Measurements from ENCODE around the gene KANSL1. TPM values are rescaled to one million over a fixed set of nuclear protein-coding genes. Genes with fewer than 3 reads are reported as not detected.

The KANSL1 gene
- total RNA-seq, 1 experiment from 2014 or later: 72.7 TPM

GRCh38 chr17:46009681-46010596 is 183.3 kb downstream of the KANSL1 start (continued):
- TF ChIP-seq E2F1 (CRISPR knock-in tag; IDR thresholded peaks at IDR 0.05) (no peak), TP53 (CRISPR knock-in tag; IDR thresholded peaks at IDR 0.05) (no peak), TEAD1 (CRISPR knock-in tag; IDR thresholded peaks at IDR 0.05) (no peak)

- Mint-ChIP-seq H3K27ac (no peak overlapping the region), H3K27me3 (ENCODE audit: low read depth) (no peaks in the 10 kb centered on the region; the same call in 1 of the 2 replicates)
- POLR2A ChIA-PET: no interaction called here
- TF ChIP-seq, protein P1, sequence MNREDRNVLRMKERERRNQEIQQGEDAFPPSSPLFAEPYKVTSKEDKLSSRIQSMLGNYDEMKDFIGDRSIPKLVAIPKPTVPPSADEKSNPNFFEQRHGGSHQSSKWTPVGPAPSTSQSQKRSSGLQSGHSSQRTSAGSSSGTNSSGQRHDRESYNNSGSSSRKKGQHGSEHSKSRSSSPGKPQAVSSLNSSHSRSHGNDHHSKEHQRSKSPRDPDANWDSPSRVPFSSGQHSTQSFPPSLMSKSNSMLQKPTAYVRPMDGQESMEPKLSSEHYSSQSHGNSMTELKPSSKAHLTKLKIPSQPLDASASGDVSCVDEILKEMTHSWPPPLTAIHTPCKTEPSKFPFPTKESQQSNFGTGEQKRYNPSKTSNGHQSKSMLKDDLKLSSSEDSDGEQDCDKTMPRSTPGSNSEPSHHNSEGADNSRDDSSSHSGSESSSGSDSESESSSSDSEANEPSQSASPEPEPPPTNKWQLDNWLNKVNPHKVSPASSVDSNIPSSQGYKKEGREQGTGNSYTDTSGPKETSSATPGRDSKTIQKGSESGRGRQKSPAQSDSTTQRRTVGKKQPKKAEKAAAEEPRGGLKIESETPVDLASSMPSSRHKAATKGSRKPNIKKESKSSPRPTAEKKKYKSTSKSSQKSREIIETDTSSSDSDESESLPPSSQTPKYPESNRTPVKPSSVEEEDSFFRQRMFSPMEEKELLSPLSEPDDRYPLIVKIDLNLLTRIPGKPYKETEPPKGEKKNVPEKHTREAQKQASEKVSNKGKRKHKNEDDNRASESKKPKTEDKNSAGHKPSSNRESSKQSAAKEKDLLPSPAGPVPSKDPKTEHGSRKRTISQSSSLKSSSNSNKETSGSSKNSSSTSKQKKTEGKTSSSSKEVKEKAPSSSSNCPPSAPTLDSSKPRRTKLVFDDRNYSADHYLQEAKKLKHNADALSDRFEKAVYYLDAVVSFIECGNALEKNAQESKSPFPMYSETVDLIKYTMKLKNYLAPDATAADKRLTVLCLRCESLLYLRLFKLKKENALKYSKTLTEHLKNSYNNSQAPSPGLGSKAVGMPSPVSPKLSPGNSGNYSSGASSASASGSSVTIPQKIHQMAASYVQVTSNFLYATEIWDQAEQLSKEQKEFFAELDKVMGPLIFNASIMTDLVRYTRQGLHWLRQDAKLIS (CRISPR knock-in tag; IDR thresholded peaks at IDR 0.05; ENCODE audit: borderline replicate concordance): no peak
- TF ChIP-seq SOX15 (CRISPR knock-in tag; IDR thresholded peaks at IDR 0.05) (no peak), CBFB (CRISPR knock-in tag; IDR thresholded peaks at IDR 0.05; ENCODE audit: low read depth) (no peak), E2F1 (CRISPR knock-in tag; IDR thresholded peaks at IDR 0.05) (no peak), ZNF671 (CRISPR knock-in tag; IDR thresholded peaks at IDR 0.05) (no peak), JAZF1 (CRISPR knock-in tag; IDR thresholded peaks at IDR 0.05) (no peak), JUN (CRISPR knock-in tag; IDR thresholded peaks at IDR 0.05) (no peak), HMGXB4 (CRISPR knock-in tag; IDR thresholded peaks at IDR 0.05) (no peak), OVOL2 (CRISPR knock-in tag; IDR thresholded peaks at IDR 0.05; ENCODE audit: borderline replicate concordance) (no peak)
- TF ChIP-seq, protein P2, sequence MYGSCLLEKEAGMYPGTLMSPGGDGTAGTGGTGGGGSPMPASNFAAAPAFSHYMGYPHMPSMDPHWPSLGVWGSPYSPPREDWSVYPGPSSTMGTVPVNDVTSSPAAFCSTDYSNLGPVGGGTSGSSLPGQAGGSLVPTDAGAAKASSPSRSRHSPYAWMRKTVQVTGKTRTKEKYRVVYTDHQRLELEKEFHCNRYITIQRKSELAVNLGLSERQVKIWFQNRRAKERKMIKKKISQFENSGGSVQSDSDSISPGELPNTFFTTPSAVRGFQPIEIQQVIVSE (CRISPR knock-in tag; IDR thresholded peaks at IDR 0.05; ENCODE audit: borderline replicate concordance): no peak
- TF ChIP-seq, protein P3, sequence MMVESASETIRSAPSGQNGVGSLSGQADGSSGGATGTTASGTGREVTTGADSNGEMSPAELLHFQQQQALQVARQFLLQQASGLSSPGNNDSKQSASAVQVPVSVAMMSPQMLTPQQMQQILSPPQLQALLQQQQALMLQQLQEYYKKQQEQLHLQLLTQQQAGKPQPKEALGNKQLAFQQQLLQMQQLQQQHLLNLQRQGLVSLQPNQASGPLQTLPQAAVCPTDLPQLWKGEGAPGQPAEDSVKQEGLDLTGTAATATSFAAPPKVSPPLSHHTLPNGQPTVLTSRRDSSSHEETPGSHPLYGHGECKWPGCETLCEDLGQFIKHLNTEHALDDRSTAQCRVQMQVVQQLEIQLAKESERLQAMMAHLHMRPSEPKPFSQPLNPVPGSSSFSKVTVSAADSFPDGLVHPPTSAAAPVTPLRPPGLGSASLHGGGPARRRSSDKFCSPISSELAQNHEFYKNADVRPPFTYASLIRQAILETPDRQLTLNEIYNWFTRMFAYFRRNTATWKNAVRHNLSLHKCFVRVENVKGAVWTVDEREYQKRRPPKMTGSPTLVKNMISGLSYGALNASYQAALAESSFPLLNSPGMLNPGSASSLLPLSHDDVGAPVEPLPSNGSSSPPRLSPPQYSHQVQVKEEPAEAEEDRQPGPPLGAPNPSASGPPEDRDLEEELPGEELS (CRISPR knock-in tag; IDR thresholded peaks at IDR 0.05): no peak
- TF ChIP-seq, protein P4, sequence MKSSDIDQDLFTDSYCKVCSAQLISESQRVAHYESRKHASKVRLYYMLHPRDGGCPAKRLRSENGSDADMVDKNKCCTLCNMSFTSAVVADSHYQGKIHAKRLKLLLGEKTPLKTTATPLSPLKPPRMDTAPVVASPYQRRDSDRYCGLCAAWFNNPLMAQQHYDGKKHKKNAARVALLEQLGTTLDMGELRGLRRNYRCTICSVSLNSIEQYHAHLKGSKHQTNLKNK (CRISPR knock-in tag; IDR thresholded peaks at IDR 0.05): no peak
- TF ChIP-seq, protein P5, sequence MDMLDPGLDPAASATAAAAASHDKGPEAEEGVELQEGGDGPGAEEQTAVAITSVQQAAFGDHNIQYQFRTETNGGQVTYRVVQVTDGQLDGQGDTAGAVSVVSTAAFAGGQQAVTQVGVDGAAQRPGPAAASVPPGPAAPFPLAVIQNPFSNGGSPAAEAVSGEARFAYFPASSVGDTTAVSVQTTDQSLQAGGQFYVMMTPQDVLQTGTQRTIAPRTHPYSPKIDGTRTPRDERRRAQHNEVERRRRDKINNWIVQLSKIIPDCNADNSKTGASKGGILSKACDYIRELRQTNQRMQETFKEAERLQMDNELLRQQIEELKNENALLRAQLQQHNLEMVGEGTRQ (CRISPR knock-in tag; IDR thresholded peaks at IDR 0.05): no peak
- TF ChIP-seq, protein P6, sequence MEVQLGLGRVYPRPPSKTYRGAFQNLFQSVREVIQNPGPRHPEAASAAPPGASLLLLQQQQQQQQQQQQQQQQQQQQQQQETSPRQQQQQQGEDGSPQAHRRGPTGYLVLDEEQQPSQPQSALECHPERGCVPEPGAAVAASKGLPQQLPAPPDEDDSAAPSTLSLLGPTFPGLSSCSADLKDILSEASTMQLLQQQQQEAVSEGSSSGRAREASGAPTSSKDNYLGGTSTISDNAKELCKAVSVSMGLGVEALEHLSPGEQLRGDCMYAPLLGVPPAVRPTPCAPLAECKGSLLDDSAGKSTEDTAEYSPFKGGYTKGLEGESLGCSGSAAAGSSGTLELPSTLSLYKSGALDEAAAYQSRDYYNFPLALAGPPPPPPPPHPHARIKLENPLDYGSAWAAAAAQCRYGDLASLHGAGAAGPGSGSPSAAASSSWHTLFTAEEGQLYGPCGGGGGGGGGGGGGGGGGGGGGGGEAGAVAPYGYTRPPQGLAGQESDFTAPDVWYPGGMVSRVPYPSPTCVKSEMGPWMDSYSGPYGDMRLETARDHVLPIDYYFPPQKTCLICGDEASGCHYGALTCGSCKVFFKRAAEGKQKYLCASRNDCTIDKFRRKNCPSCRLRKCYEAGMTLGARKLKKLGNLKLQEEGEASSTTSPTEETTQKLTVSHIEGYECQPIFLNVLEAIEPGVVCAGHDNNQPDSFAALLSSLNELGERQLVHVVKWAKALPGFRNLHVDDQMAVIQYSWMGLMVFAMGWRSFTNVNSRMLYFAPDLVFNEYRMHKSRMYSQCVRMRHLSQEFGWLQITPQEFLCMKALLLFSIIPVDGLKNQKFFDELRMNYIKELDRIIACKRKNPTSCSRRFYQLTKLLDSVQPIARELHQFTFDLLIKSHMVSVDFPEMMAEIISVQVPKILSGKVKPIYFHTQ (CRISPR knock-in tag; IDR thresholded peaks at IDR 0.05): no peak
- TF ChIP-seq, protein P7, sequence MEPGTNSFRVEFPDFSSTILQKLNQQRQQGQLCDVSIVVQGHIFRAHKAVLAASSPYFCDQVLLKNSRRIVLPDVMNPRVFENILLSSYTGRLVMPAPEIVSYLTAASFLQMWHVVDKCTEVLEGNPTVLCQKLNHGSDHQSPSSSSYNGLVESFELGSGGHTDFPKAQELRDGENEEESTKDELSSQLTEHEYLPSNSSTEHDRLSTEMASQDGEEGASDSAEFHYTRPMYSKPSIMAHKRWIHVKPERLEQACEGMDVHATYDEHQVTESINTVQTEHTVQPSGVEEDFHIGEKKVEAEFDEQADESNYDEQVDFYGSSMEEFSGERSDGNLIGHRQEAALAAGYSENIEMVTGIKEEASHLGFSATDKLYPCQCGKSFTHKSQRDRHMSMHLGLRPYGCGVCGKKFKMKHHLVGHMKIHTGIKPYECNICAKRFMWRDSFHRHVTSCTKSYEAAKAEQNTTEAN (CRISPR knock-in tag; IDR thresholded peaks at IDR 0.05): no peak
Measured at GRCh38 chr17:46008591-46008990, 184.6 kb downstream of the KANSL1 start.

More at GRCh38 chr17:46008591-46008990, 184.6 kb downstream of the KANSL1 start:
- peaks cover 11% of the 10 kb centered on the region for H3K9me3 Mint-ChIP-seq
- ATAC-seq (no peak), DNase-seq (ENCODE audit: low spot score) (no peak)
- H3K36me3 Mint-ChIP-seq: no peaks in the 10 kb centered on the region
- CTCF ChIA-PET: interaction anchor here (1.4 kb wide), 1 partner anchor 59 kb away, joined by 3 read pairs; no protein-coding TSS in a partner anchor
- H3K4me3 Mint-ChIP-seq: no peak overlapping the region
- H3K4me1 Mint-ChIP-seq: no peaks in the 10 kb centered on the region

Data from WTC11 (cell line).